Hepatocyte (in vitro differentiated cells): ENCODE data around the gene NEU4. TPM values are rescaled to one million over a fixed set of nuclear protein-coding genes. Genes with fewer than 3 reads are reported as not detected.
"Not testable (repeated sequence)": the region's sequence is repeated elsewhere in the genome, so short reads cannot be mapped to it uniquely, and the experiment has no call there.

Source experiments
- DNase-seq: peaks from one replicate; pipeline ENCODE4 v3.0.0-alpha.2; 2016; ENCODE audit warnings: low spot score
- H2AFZ ChIP-seq: fragments of 200-600 bp; sonication (generic); 2 replicates; pipeline ENCODE4 v1.6.0; 2016; ENCODE audit warnings: antibody characterized with exemption, mild to moderate bottlenecking
- H3K27ac ChIP-seq: fragments of 200-600 bp; sonication (generic); 2 replicates; pipeline ENCODE4 v1.5.1; 2016; ENCODE audit warnings: mild to moderate bottlenecking
- H3K27me3 ChIP-seq: fragments of 200-600 bp; sonication (generic); 2 replicates; pipeline ENCODE4 v1.6.1; 2016
- H3K36me3 ChIP-seq: fragments of 200-600 bp; sonication (generic); replicated peaks from 2 replicates; pipeline ENCODE4 v1.5.1; 2016; ENCODE audit warnings: low read depth; ENCODE audit not compliant: insufficient read depth
- H3K4me1 ChIP-seq: fragments of 200-600 bp; sonication (generic); 2 replicates; pipeline ENCODE4 v1.5.1; 2016; ENCODE audit warnings: mild to moderate bottlenecking, moderate library complexity; ENCODE audit not compliant: insufficient read depth
- H3K4me2 ChIP-seq: fragments of 200-600 bp; sonication (generic); 2 replicates; pipeline ENCODE4 v1.6.0; 2016
- H3K4me3 ChIP-seq: fragments of 200-600 bp; sonication (generic); 2 replicates; pipeline ENCODE4 v1.5.1; 2016; ENCODE audit warnings: mild to moderate bottlenecking
- H3K79me2 ChIP-seq: fragments of 200-600 bp; sonication (generic); 2 replicates; pipeline ENCODE4 v1.6.0; 2017; ENCODE audit warnings: mild to moderate bottlenecking
- H3K9me2 ChIP-seq: fragments of 200-600 bp; sonication (generic); replicated peaks from 2 replicates; pipeline ENCODE4 v1.6.0; 2017; ENCODE audit warnings: mild to moderate bottlenecking; ENCODE audit not compliant: insufficient read depth
- H3K9me3 ChIP-seq: fragments of 200-600 bp; sonication (generic); 2 replicates; pipeline ENCODE4 v1.5.1; 2016; ENCODE audit warnings: low read depth, mild to moderate bottlenecking
- H4K20me1 ChIP-seq: fragments of 200-600 bp; sonication (generic); 2 replicates; pipeline ENCODE4 v1.6.0; 2016; ENCODE audit warnings: mild to moderate bottlenecking; ENCODE audit not compliant: insufficient read depth, poor library complexity, severe bottlenecking
- EZH2 ChIP-seq: fragments of 200-600 bp; sonication (generic); IDR thresholded peaks from 2 replicates; pipeline ENCODE4 v1.6.1; 2016; ENCODE audit warnings: antibody characterized with exemption, mild to moderate bottlenecking, borderline replicate concordance
- EZH2phosphoT487 ChIP-seq: fragments of 200-600 bp; sonication (generic); IDR thresholded peaks from one replicate; pipeline ENCODE4 v1.6.1; 2018; ENCODE audit warnings: antibody characterized with exemption, mild to moderate bottlenecking, low read depth, moderate library complexity; ENCODE audit not compliant: unreplicated experiment, severe bottlenecking
- WGBS: methylation state at CpG from one replicate; pipeline ENCODE4 v1.1.6; 2016; ENCODE audit warnings: low lambda C conversion rate; ENCODE audit errors: missing lambda C conversion rate; 5-methylcytosine and 5-hydroxymethylcytosine counted together
- polyA plus RNA-seq: library from polyadenylated mRNA; unstranded; fragments of >200 nt; fragmentation: Nextera tagmentation; extraction: Ambion mirVana; gene quantifications from 2 replicates; pipeline ENCODE4 v1.2.1, GENCODE V29; 2016
- total RNA-seq: library from RNA; depleted of rRNA; stranded (reverse); fragments of >200 nt; gene quantifications from 2 replicates; pipeline ENCODE4 v1.2.3, GENCODE V29; 2014
- TF ChIP-seq, protein P1 (sequence below): fragments of 200-600 bp; sonication (generic); IDR thresholded peaks from 2 replicates; pipeline ENCODE4 v1.5.1; 2016; ENCODE audit warnings: antibody characterized with exemption, mild to moderate bottlenecking; ENCODE audit not compliant: poor library complexity

Gene NEU4
- total and polyA plus RNA-seq, 2 experiments from 2014 or later: 6.8 to 10.2 TPM

DNA sequence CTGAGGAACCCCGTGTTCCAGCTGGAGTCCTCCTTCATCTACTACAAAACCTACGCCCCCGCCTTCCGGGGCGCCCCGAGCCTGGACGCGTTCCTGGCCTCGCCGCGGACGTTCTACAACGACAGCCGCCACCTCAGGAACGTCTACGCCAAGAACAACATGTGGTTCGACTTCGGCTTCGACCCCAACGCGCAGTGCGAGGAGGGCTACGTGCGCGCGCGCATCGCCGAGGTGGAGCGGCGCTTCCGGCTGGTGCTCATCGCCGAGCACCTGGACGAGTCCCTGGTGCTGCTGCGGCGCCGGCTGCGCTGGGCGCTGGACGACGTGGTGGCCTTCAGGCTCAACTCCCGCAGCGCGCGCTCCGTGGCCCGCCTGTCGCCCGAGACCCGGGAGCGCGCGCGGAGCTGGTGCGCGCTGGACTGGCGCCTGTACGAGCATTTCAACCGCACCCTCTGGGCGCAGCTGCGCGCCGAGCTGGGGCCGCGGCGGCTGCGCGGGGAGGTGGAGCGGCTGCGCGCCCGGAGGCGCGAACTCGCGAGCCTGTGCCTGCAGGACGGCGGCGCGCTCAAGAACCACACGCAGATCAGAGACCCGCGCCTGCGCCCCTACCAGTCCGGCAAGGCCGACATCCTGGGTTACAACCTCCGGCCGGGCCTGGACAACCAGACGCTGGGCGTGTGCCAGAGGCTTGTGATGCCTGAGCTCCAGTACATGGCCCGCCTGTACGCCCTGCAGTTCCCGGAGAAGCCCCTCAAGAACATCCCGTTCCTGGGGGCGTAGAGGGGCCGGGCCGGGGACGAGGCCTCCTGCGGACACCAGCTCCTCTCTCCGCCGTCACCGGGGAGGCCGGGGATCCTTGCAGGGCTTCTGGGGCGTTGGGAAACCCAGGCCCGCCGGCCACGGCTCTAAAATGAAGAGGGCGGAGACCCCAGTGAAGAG lies 5.3 kb upstream of the NEU4 start:
- no peaks in the 10 kb centered on the region for H3K79me2 ChIP-seq
- no peak overlapping the region for H3K4me3 ChIP-seq
- H2AFZ ChIP-seq: no peak overlapping the region
- TF ChIP-seq EZH2phosphoT487 (no peak), EZH2 (no peak)
- TF ChIP-seq, protein P1, sequence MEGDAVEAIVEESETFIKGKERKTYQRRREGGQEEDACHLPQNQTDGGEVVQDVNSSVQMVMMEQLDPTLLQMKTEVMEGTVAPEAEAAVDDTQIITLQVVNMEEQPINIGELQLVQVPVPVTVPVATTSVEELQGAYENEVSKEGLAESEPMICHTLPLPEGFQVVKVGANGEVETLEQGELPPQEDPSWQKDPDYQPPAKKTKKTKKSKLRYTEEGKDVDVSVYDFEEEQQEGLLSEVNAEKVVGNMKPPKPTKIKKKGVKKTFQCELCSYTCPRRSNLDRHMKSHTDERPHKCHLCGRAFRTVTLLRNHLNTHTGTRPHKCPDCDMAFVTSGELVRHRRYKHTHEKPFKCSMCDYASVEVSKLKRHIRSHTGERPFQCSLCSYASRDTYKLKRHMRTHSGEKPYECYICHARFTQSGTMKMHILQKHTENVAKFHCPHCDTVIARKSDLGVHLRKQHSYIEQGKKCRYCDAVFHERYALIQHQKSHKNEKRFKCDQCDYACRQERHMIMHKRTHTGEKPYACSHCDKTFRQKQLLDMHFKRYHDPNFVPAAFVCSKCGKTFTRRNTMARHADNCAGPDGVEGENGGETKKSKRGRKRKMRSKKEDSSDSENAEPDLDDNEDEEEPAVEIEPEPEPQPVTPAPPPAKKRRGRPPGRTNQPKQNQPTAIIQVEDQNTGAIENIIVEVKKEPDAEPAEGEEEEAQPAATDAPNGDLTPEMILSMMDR: no peak
- peaks cover 16% of the 10 kb centered on the region for H3K4me1 ChIP-seq
- DNase-seq: peak; percentile 59
- WGBS: 40% methylated on average over 108 of the region's 109 CpGs
- no peaks in the 10 kb centered on the region for H3K9me2 ChIP-seq
- no peaks in the 10 kb centered on the region for H3K27me3 ChIP-seq
- H4K20me1 ChIP-seq: no peaks in the 10 kb centered on the region
- no peaks in the 10 kb centered on the region for H3K36me3 ChIP-seq
- H3K9me3 ChIP-seq: no peaks in the 10 kb centered on the region
- H3K4me2 ChIP-seq: peak overlapping the region; percentile 77
- peak overlapping the region; percentile 40 for H3K27ac ChIP-seq

DNA sequence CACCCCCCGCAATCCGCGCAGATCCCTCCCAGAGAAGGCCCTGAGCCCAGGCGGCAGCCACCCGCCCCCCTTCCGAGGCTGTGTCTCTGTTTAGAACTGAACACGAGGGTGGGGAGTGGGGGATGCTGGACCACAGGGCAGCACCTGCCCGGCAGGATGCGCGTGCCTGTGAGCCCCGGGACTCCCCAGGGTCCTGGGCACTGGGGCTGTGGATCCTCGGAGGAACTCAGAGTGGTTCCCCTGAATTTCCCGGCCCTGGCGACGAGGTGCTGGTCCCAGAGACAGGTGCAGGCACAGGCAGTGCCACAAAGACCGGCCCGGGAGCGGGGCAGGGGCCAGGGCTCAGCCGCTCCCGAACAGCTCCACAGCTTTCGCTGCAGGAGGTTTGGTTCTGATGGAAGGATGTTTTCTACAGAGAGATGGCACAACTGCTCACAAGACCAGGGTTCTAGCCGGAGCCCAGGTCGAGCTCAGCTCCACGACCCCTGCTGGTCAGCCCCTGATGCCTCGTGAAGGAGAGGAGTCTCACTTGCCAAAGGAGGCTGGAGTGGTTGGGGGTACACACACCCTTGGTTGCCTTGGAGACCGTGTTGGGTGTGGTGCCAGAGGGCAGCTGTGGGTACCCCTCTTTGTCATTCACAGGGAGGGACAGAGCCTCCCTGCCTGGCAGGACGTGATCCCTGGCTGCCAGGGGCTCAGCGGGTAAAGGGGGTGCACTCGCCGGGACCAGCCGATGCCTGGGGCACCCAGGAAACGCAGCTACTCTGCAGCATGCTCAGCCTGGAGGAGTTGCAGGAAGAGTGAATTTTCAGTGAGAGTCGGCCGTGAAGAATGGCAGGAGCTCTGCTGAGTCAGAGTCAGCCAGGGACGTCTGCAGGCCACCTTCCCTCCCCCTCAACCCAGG lies 4.4 kb upstream of the NEU4 start:
- H3K4me2 ChIP-seq: peak overlapping the region; percentile 77
- TF ChIP-seq EZH2phosphoT487 (no peak), EZH2 (no peak)
- TF ChIP-seq, protein P1: no peak
- no peaks in the 10 kb centered on the region for H3K9me2 ChIP-seq
- H3K36me3 ChIP-seq: no peaks in the 10 kb centered on the region
- peak; percentile 35 for DNase-seq
- peaks cover 24% of the 10 kb centered on the region for H3K4me1 ChIP-seq
- 67% methylated on average over 32 of the region's 35 CpGs for WGBS
- no peaks in the 10 kb centered on the region for H3K79me2 ChIP-seq
- H3K9me3 ChIP-seq: no peaks in the 10 kb centered on the region
- no peaks in the 10 kb centered on the region for H4K20me1 ChIP-seq
- no peak overlapping the region for H2AFZ ChIP-seq
- no peak overlapping the region for H3K4me3 ChIP-seq
- H3K27ac ChIP-seq: peak overlapping the region; percentile 40
- H3K27me3 ChIP-seq: no peaks in the 10 kb centered on the region

DNA sequence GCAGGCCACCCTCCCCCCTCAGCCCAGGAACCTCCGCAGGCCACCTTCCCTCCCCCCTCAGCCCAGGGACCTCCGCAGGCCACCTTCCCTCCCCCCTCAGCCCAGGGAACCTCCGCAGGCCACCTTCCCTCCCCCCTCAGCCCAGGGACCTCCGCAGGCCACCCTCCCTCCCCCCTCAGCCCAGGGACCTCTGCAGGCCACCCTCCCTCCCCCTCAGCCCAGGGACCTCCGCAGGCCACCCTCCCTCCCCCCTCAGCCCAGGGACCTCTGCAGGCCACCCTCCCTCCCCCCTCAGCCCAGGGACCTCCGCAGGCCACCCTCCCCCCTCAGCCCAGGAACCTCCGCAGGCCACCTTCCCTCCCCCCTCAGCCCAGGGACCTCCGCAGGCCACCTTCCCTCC lies 2.8 kb upstream of the NEU4 start:
- not testable (repeated sequence) for H3K4me2 ChIP-seq, H3K27me3 ChIP-seq, H2AFZ ChIP-seq, H3K9me2 ChIP-seq, H4K20me1 ChIP-seq, H3K36me3 ChIP-seq, H3K9me3 ChIP-seq, DNase-seq, H3K79me2 ChIP-seq, H3K27ac ChIP-seq, H3K4me3 ChIP-seq
- peaks cover 24% of the 10 kb centered on the region for H3K4me1 ChIP-seq
- no CpG with 5 or more reads among the region's 8 CpGs for WGBS
